Measurements from ENCODE around the gene RUSC1. TPM values are rescaled to one million over a fixed set of nuclear protein-coding genes. Genes with fewer than 3 reads are reported as not detected.
A peak's percentile ranks its signal among the peaks of the same experiment; 100 is the strongest.

RUSC1 gene
- total RNA-seq, 1 donor from 2014 or later = 48.0 TPM

DNA sequence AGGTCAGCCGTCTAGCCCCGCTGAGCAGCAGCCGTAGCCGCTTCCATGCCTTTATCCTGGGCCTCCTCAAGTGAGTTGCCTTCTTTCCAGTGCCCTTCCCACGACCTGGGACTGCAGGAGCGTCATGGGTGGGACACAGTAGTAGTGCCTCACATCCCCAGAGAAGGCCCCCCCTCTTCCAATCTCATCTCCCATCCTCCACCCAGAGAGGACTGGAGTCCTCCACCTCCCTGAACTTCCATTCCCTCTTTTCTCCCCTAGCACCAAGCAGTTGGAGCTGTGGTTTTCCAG lies 4.9 kb downstream of the RUSC1 start:
- no peaks in the 10 kb centered on the region for H3K9me3 ChIP-seq (ENCODE audit: insufficient read depth, low read depth, low read length)
- peak overlapping the region; percentile 5 for H3K27ac ChIP-seq (ENCODE audit: low read depth, low read length)
- peaks cover 6% of the 10 kb centered on the region for H3K36me3 ChIP-seq (ENCODE audit: insufficient read depth, low read length)
- Mint-ChIP-seq H3K36me3 (ENCODE audit: low read depth, unreplicated experiment) (peaks cover 8% of the 10 kb centered on the region), H3K4me3 (ENCODE audit: unreplicated experiment) (peak overlapping the region; percentile 91), H3K27me3 (ENCODE audit: low read depth, unreplicated experiment) (no peaks in the 10 kb centered on the region), H3K27ac (ENCODE audit: unreplicated experiment) (peak overlapping the region; percentile 58), H3K4me1 (ENCODE audit: low read depth, unreplicated experiment) (peaks cover 14% of the 10 kb centered on the region), H3K9me3 (ENCODE audit: unreplicated experiment) (no peaks in the 10 kb centered on the region)
- H3K4me1 ChIP-seq (ENCODE audit: insufficient read depth, low read length) = peaks cover 29% of the 10 kb centered on the region
- H3K27me3 ChIP-seq (ENCODE audit: insufficient read depth, low read length) = no peaks in the 10 kb centered on the region
- no peak for TF ChIP-seq EZH2 (IDR thresholded peaks at IDR 0.05; ENCODE audit: insufficient read depth, low read length)
- TF ChIP-seq, protein P1, sequence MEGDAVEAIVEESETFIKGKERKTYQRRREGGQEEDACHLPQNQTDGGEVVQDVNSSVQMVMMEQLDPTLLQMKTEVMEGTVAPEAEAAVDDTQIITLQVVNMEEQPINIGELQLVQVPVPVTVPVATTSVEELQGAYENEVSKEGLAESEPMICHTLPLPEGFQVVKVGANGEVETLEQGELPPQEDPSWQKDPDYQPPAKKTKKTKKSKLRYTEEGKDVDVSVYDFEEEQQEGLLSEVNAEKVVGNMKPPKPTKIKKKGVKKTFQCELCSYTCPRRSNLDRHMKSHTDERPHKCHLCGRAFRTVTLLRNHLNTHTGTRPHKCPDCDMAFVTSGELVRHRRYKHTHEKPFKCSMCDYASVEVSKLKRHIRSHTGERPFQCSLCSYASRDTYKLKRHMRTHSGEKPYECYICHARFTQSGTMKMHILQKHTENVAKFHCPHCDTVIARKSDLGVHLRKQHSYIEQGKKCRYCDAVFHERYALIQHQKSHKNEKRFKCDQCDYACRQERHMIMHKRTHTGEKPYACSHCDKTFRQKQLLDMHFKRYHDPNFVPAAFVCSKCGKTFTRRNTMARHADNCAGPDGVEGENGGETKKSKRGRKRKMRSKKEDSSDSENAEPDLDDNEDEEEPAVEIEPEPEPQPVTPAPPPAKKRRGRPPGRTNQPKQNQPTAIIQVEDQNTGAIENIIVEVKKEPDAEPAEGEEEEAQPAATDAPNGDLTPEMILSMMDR (IDR thresholded peaks at IDR 0.05; ENCODE audit: insufficient read depth, low read depth, low read length) = no peak
- peak overlapping the region; percentile 85 for H3K9ac ChIP-seq (ENCODE audit: low read length)
- peak overlapping the region; percentile 80 for H3K4me3 ChIP-seq (ENCODE audit: insufficient read depth, low read depth, low read length)
- H2AFZ ChIP-seq (ENCODE audit: low read depth, low read length) = no peak overlapping the region
- no peak for FAIRE-seq
- no peak for DNase-seq (ENCODE audit: low read depth)
- peak overlapping the region; percentile 99 for H3K4me2 ChIP-seq (ENCODE audit: low read length)
- peaks cover 47% of the 10 kb centered on the region for H4K20me1 ChIP-seq (ENCODE audit: insufficient read depth, low read length)
- peaks cover 40% of the 10 kb centered on the region for H3K79me2 ChIP-seq (ENCODE audit: insufficient read depth, low read length)

DNA sequence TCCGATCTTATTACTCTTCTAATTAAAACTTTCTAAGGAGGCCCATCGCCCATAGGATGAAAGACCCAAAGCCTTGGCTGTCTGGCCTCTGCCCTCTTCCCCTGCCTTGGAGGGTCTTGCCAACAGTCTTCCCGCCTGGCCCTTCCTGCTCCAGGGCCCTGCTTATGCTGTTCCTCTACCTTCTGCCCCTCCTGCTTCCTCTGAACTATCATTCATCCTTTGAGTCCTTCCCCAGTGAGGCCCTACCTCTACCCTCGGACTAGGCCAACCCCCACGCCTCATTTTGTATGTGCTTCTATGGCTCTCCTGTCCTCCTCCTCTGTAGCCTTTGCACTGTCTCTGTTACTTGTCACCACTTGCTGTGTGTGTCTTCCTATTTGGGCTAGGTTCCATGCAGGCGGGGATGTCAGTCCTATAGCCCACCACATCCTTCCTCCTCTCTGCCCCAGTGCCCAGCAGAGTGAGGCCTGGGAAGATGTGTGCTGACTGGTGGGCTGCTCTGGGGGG lies 5.4 kb downstream of the RUSC1 start:
- DNase-seq (ENCODE audit: low read depth) (no peak), FAIRE-seq (no peak)
- Histone ChIP-seq H4K20me1 (ENCODE audit: insufficient read depth, low read length) (peaks cover 47% of the 10 kb centered on the region), H3K4me2 (ENCODE audit: low read length) (peak overlapping the region; percentile 99), H3K4me1 (ENCODE audit: insufficient read depth, low read length) (peaks cover 23% of the 10 kb centered on the region), H3K9ac (ENCODE audit: low read length) (peak overlapping the region; percentile 85), H3K27me3 (ENCODE audit: insufficient read depth, low read length) (no peaks in the 10 kb centered on the region), H2AFZ (ENCODE audit: low read depth, low read length) (no peak overlapping the region), H3K36me3 (ENCODE audit: insufficient read depth, low read length) (peaks cover 11% of the 10 kb centered on the region), H3K4me3 (ENCODE audit: insufficient read depth, low read depth, low read length) (no peak overlapping the region), H3K79me2 (ENCODE audit: insufficient read depth, low read length) (peaks cover 36% of the 10 kb centered on the region), H3K9me3 (ENCODE audit: insufficient read depth, low read depth, low read length) (no peaks in the 10 kb centered on the region), H3K27ac (ENCODE audit: low read depth, low read length) (no peak overlapping the region)
- TF ChIP-seq, protein P1 (IDR thresholded peaks at IDR 0.05; ENCODE audit: insufficient read depth, low read depth, low read length) = no peak
- no peak for TF ChIP-seq EZH2 (IDR thresholded peaks at IDR 0.05; ENCODE audit: insufficient read depth, low read length)
- Mint-ChIP-seq H3K9me3 (ENCODE audit: unreplicated experiment) (no peaks in the 10 kb centered on the region), H3K36me3 (ENCODE audit: low read depth, unreplicated experiment) (peaks cover 8% of the 10 kb centered on the region), H3K27me3 (ENCODE audit: low read depth, unreplicated experiment) (no peaks in the 10 kb centered on the region), H3K27ac (ENCODE audit: unreplicated experiment) (peak overlapping the region; percentile 68), H3K4me1 (ENCODE audit: low read depth, unreplicated experiment) (peaks cover 14% of the 10 kb centered on the region), H3K4me3 (ENCODE audit: unreplicated experiment) (peak overlapping the region; percentile 91)

DNA sequence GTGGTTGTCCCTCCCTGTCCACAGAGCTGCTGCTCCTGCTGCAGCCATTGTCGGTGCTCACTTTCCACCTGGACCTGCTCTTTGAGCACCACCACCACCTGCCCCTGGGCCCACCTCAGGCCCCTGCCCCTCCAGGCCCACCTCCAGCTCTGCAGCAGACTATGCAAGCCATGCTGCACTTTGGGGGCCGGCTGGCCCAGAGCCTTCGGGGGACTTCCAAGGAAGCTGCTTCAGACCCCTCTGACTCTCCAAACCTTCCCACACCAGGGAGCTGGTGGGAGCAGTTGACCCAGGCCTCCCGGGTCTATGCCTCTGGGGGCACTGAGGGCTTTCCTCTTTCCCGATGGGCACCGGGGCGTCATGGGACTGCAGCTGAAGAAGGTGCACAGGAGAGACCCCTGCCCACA lies 5.9 kb downstream of the RUSC1 start:
- Mint-ChIP-seq H3K4me3 (ENCODE audit: unreplicated experiment) (no peak overlapping the region), H3K27ac (ENCODE audit: unreplicated experiment) (no peak overlapping the region)

More for the DNA sequence above, 5.9 kb downstream of the RUSC1 start:
- Mint-ChIP-seq H3K36me3 (ENCODE audit: low read depth, unreplicated experiment) (peaks cover 10% of the 10 kb centered on the region), H3K9me3 (ENCODE audit: unreplicated experiment) (no peaks in the 10 kb centered on the region), H3K4me1 (ENCODE audit: low read depth, unreplicated experiment) (peaks cover 11% of the 10 kb centered on the region), H3K27me3 (ENCODE audit: low read depth, unreplicated experiment) (no peaks in the 10 kb centered on the region)
- no peak for TF ChIP-seq EZH2 (IDR thresholded peaks at IDR 0.05; ENCODE audit: insufficient read depth, low read length)
- TF ChIP-seq, protein P1 (IDR thresholded peaks at IDR 0.05; ENCODE audit: insufficient read depth, low read depth, low read length) = no peak
- H3K4me2 ChIP-seq (ENCODE audit: low read length) = no peak overlapping the region
- H3K79me2 ChIP-seq (ENCODE audit: insufficient read depth, low read length) = peaks cover 31% of the 10 kb centered on the region
- H3K9ac ChIP-seq (ENCODE audit: low read length) = no peak overlapping the region
- H3K9me3 ChIP-seq (ENCODE audit: insufficient read depth, low read depth, low read length) = no peaks in the 10 kb centered on the region
- H2AFZ ChIP-seq (ENCODE audit: low read depth, low read length) = no peak overlapping the region
- H3K27ac ChIP-seq (ENCODE audit: low read depth, low read length) = no peak overlapping the region
- H3K36me3 ChIP-seq (ENCODE audit: insufficient read depth, low read length) = peaks cover 16% of the 10 kb centered on the region
- no peaks in the 10 kb centered on the region for H3K27me3 ChIP-seq (ENCODE audit: insufficient read depth, low read length)
- no peak overlapping the region for H3K4me3 ChIP-seq (ENCODE audit: insufficient read depth, low read depth, low read length)
- DNase-seq (ENCODE audit: low read depth) = no peak
- peaks cover 18% of the 10 kb centered on the region for H3K4me1 ChIP-seq (ENCODE audit: insufficient read depth, low read length)
- H4K20me1 ChIP-seq (ENCODE audit: insufficient read depth, low read length) = peaks cover 43% of the 10 kb centered on the region
- FAIRE-seq = no peak

All from astrocyte (in vitro differentiated cells and primary cell).